Ureter (tissue), 1 donor: ENCODE results near the gene TRIO. TPM values are rescaled to one million over a fixed set of nuclear protein-coding genes. Genes with fewer than 3 reads are reported as not detected.

Experiments used
- DNase-seq: peaks from one replicate; pipeline ENCODE4 v3.0.0-alpha.2; 2020; ENCODE audit warnings: low spot score
- total RNA-seq: library from RNA; stranded (reverse); gene quantifications from one replicate; pipeline ENCODE4 v1.2.4, GENCODE V29; 2023
- donor health status: DM: yes; HTN: yes; CAD: no.

Gene TRIO
- total RNA-seq, 1 donor from 2014 or later: 216 TPM

DNA sequence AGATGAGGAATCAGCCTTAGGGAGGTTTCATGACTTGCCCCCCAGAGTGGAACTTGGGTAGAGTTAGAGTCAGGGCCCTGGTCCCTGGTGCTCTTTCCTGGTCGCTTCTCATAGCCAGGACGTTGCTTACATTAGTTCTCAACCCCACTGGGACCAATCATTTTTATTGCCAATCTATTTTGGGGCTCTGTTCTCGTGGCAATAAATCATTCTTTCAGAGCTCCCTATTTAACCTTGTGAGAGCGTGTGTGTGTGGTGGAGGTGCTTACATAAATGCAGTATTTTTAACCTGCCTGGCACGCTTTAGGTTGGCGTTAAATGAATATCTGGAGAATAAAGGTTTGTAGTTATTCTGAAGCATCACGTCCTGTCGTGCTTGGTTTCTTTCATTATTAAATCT lies 4.1 kb downstream of the TRIO start:
- DNase-seq: no peak

DNA sequence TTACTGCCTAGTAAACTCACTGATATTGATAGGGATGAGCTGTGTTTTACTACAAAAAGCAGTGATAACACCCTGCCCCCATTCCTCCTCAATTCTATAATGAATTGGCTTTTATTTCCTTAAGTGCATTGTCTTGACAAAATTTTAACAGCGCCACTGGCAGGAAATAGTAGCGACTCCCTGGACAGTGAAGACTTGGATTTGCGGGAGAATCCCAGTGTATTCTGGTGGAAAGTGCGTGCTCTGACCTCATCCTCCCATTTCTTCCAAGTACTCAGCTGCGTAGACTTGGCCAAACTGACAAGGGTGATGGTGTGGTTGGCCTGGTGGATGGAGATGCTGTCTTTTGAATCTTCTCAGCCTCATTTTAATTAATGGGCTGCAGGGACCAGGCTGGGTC lies 5.3 kb downstream of the TRIO start:
- DNase-seq: no peak

DNA sequence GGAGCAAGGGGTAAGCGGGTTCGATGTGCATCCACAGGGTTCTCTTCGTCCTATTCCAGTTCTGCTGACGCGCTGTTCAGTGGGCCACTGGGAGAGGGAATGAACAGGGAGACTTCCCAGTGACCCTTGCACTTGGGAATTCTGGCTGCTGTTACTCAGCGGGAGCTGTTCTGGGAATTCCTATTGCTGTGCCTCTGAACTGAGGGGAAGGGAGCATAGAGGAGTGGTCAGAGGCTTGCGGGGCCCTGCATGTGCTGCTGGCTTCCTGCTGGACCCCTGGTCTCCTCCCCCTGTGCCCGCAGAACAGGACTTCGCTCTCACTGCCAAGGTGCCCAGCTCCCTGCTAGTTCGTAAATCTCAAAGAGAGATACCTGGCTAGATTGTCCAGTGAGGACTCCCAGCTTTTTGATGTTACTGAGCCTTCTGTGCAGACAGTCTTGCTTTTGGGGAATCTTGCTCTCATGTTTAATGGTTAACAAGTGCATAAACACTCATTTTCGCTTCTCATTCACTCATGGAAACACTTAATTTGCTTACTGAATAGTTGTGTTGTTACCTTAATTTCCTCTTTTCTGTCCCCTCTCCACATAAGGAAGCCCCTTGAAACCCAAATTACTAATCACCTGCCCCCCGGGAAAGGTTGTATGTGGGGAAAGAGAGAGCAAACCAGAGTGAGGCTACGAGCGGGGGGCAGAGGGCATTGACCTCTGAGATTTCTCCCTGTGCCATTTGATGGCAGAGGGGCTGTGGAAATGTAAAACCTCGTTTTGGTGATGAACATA lies 5.9 kb downstream of the TRIO start:
- DNase-seq: no peak

DNA sequence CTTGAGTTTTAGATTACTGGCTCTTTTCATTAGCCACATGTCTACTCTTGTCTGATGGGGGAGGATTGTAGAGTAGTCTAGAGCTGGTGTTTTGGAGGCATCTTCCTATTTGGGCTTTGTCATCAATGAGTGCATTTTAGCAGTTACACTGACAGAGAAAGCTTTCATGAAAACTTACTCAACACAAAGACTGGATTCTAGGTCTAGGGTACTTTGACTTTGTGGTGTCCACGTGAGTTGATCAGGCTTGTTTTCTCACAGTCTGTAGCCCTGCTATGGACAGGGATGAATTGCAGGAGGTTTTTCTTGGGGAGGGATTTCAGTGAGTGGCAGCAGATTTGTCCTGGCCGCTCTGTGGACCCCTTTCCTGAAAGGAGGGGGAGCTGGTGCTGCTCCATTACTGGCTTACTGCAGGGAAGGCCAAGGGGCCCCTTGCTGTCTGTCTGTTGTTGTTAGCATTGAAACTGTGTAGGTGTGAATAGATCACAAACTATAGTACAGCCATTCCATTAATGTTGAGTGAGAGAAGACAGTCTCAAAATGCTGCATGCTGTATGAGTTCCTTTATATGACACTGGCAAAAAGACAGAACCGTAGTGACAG lies 6.6 kb downstream of the TRIO start:
- no peak for DNase-seq

DNA sequence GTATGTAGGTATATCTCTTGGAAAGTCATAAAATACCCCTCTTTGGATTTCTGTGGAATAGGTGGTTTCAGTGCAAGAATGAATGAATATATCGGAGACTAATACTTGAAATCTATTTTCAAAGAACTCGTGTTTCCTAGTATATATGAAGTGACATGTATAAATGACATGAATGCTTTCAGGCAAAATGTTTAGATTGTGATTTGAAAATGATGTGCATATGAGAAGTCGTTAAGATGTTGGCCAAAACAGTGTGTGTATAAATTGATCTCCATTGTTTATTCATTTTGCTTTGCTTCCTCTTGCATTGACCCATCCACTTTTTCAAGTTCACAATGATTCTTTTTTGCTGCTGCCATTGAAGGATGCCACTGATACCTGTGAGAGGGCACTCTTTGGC lies 8.3 kb downstream of the TRIO start:
- no peak for DNase-seq

DNA sequence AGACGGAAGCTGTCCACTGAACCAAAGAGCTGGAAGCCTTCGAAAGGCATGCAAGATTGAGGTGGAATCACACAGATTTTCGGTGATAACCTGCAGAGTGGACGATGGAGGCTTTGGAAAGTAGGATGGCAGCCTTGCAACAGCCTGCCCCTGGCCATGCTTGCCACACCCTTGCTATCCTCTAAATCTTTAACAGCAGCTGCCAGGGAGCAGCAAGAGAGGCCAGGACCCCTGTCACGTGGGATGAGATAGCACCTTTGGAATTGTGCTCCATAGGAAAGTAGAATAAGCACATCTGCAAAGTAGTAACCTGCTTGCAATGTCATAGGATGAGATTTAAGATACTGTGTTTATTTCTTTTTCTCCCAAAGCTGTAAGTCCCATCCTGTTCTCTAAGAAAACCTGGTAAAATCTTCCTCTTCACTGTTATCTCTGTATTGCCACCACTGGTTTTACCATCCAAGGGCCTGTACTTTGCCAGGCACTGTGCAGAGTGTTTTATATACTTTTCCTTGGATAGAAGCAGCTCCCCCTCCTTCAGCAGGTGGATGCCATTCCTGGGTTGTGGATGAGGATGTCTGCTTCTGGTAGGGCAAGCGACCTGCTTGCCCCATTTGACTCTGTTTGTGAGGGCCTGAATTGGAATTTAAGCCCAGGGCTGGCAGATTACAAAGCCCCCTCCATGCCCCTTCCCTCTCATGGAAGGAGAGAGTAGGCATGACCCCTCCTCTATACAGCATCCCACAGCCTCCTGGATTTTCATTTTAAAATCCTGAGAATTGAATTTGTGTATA lies 10.1 kb downstream of the TRIO start:
- no peak for DNase-seq

DNA sequence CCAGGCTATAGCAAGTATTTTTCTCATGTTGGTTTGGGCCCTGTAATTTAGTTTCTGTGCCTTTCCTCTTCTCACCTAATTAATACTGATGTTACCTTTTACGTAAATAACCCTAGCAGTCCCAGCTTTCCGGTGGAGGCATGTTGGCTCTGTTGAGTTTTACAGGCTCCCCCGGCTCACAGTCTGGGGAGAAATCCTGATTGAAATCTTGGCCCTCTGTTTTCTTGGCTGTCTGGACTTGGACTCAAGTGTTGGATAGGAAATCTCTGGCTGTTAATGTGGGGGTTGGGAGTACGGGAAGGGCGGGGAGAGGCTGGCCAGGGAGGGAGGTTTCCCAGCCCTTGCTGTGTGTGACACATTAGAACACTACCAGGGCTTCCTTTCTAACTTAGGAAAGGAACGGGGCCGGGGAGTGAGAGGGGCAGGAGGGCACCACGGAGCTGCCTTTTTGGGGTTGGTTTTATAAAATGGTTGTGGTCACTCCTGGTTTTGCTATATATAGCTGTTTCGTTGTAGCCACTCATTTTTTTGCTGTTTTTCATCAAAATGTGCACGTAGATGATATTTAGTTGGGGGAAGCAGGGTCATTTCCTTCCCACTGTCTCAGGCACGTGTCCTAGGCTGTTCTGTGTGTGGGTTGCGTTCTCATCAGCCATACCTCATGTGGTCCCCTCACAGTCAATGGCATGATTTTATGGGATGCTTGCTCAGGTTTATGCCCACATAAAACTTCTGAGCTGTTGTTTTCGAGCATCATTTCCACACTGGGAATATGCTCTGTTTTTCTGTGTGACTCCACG lies 11.0 kb downstream of the TRIO start:
- DNase-seq: peak; percentile 70

DNA sequence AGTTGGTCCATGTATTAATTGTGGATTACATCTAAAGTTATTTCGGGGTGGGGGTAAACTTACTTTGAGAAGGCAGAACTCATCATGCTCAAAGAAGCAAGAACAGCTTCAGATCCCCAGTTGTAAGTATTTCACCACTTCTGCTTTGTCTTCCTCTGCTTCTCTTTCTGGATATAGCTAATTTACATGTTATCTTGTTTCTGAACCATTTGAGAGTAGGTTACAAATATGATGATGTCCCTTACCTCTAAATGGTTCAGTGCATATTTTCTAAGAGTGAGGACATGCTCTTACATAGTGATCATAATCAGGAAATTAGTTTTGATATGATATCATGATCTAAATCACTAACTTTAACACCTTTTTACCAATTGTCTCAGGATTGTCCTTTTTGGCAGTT lies 11.9 kb downstream of the TRIO start:
- no peak for DNase-seq

DNA sequence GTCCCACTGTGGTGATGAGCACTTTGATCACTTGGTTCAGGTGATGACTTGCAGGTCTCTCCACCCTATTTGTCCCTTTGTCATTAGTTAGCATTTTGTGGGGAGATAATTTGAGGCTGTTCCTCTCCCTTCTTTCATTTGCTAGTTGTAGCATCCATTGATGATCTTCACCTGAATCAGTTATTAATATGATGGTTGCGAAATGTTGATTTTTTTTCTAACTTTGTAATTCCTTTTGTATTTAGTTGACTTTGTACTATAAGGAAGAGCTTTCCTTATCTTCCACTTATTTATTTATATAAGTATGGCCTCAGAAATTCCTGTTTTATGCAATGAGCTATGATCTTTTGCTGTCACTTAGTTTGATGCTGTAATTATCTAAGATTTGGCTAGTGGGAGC lies 12.6 kb downstream of the TRIO start:
- DNase-seq: no peak

DNA sequence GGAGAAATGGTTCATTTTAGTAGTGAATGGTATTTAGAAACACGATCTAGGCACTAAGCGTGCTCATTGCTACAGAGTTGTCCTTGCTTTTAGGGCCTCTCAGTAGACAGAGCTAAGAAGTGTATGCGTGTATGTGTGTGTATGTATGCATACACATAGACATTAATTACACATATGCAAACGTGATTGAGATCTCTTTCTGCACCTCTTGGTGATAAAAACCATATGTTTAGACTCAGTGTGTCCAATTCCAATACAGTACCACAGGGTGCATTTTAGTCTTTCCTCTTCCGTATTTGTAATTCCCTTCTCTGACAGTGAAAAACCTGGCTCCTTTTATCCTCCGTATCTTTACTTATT lies 13.1 kb downstream of the TRIO start:
- no peak for DNase-seq

DNA sequence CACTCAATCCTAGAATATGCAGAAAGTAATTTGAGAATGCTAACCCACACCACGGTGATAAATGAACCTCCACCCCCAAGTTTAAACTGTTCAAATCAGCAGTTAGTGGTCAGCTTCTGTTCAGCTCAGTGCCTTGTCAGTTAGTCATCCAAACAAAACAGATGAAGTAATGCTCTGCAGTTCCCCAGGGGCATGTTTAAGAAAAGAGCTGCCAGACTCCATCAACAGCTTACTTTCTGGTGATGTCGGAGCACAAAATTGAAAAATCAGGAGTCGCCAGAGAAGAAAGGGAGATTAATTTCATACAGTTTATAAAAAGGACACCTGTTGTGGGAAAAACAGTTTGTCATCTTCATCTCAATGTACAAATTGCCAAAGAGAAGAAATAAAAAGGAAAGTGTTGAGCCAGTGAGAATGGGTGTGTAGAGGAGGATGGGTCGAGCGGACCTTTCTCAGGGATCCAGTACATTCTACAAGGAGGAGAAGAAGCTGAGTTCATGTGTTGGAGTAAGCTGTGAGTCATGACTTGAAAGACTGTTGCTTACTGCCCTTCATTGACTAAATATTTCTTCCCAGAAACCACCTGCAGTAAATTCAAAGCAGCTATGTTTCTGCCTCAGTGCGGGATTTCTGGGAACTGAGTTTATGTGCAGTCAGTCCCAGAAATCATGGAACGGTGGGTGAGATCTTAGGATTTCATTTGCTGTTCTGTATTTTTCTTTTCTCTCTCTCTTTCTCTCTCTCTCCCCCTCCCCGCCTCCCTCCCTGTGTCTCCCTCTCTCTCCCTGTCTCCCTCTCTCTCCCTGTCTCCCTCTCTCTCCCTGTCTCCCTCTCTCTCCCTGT lies 13.7 kb downstream of the TRIO start:
- DNase-seq: no peak

DNA sequence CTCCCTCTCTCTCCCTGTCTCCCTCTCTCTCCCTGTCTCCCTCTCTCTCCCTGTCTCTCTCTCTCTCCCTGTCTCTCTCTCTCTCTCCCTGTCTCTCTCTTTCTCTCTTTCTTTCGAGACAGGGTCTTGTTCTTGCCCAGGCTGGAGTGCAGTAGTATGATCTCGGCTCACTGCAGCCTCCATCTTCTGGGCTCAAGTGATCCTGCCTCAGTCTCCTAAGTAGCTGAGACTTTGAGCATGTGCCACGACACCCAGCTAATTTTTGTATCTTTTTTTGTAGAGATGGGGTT lies 14.3 kb downstream of the TRIO start:
- DNase-seq: no peak

DNA sequence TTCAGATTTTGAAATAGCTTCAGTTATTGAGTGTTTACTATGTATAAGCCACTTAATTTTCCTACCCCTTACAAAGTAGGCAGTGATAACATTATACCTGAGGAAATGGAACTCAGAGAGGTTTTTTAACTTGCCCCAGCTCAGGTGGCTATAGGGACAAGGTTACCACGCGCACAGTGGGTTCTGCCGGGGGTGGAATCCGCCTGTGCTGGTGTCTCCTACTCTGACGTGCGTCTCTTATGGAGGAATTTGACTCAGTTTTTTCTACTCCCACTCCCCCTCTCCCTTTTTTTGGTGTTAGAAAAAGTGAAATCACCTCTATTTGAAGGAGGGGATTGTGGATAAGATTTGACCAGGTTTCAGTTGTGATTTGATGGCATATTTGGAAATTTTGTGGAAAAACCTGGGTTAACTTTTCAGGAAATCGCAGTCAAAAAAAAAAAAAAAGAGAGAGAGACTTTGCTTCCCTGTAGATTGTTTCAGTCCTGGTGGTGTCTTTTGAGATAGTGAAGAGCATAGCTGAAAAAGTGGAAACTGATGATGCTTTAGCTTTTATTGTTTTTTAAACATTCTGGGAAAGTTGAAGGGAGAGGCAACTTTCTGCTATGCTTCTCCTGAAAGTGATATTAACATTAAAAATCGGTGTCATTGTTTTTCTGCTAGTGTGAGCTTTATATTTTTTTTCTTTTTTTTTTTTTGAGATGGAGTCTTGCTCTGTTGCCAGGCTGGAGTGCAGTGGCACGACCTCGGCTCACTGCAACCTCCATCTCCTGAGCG lies 15.9 kb downstream of the TRIO start:
- no peak for DNase-seq

DNA sequence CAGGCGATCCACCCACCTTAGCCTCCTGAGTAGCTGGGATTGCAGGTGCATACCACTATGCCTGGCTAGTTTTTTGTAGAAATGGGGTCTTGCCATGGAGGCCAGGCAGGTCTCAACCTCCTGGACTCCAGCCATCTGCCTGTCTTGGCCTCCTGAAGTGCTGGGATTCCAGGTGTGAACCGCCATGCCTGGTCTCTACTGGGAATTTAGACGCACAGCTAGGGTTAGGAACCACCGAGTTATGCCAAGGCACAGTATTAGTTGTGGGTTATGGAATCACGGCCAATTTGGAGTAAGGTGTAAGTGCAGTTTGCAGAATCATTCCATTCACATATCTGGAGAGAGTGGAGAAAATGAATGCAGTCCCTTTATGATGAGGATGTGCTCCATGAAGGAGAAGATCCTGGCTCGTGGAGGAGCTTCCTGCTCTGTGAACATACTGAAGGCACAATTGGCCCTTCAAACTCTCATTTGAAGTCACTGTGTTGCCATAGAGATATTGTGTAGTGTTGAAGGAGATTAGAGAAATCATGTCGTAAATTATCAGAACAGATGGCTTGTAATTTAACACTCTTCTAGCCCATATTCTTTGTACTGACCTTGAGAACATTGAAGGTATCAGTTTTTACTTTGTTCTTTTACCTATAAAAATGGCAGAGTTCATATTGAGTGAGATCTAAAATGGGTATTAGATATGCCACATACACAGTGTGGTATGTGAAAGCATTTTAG lies 18.8 kb downstream of the TRIO start:
- no peak for DNase-seq

DNA sequence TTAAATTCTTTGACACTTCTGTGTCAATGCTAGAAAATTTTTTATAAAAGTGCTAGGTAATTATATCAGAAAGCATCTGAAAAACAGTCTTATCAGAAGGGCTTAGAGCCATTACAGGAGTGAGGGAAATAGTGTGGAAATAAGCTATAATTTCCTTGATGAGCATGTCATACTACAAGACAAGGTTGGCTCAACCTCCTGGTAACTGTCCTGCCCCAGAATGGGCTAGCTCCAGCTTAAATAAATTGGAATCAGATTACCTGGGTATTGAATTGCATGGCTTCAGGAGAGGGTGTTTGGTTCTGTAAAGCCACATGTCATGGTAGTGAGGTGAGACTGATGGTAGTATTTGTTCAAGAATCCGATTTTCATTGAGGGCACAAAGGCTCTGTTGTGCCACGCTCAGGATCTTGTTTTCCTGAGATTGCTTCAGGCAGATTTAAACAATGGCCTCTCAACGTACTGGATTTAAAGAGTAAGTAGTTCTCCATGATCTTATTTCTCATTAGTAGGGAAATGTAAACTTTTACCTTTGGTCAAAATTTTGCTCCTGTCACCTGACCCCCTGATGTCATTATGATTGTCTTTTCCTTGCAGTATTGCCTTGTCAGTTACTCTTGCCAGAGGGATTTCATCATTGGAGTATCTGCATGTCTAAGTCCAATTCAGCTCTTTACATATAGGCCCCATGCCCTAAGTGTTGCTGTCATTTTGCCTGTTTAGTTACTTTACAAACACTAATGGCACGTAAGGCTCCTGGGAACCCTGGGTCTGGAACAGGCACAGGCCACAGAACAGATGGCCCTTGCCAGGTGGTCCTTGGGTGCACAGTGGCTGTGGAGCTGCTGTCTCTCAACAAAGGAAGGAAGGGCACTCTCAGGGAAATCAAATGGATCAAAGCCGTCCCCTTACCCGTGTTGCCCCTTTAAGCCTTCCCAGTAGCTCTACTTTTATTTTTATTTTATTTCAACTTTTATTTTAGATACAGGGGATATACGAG lies 21.3 kb downstream of the TRIO start:
- no peak for DNase-seq

DNA sequence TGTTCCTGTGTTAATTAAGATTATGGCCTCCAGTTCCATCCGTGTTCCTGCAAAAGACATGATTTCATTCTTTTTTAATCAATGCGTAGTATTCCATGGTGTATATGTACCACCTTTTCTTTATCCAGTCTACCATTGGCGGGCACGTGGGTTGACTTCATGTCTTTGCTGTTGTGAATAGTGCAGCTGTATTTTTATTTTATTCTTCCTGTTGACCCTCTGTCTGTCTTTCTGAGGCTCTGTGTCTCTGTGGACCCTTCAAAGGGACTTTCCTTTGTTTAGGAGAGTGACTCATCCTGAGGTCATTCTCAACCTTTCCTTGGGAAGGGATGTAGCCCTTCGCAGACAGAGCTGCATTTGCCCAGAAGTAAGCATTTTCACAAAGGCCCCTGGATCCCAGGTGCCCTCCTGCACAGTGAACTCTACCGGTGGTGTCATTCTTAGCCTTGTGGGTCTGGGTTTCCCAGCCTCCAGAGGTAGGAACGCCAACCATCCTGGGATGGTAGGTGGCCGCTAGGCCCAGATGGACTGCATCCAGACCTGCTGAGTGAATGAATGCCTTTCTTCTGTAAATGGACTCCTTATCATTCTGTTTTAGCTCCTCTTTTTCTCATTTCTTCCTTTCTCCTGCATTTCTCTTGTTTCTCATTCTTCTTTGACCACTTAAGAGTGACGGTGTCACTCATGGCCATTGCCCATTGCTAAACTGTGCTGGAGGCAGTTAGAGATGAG lies 22.4 kb downstream of the TRIO start:
- no peak for DNase-seq

DNA sequence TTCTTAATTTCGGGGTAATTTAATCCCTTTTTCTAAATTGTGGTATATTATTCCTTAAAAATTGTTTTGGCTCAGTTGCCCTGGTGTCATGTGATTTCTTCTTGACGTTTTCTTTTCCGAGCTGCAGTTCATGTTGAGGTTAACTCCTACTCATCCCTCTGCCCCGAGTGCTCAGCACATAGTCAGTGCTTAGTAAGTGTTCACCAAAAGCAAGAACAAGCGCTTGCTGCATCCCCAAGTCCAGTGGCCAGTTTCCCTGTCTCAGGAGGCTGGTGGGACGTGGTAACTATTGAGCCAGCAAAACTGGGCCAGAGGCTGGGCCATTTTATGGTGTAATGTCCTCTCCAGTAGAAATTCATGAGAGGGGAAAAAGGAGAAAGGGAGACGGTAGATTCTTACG lies 23.3 kb downstream of the TRIO start:
- DNase-seq: no peak

DNA sequence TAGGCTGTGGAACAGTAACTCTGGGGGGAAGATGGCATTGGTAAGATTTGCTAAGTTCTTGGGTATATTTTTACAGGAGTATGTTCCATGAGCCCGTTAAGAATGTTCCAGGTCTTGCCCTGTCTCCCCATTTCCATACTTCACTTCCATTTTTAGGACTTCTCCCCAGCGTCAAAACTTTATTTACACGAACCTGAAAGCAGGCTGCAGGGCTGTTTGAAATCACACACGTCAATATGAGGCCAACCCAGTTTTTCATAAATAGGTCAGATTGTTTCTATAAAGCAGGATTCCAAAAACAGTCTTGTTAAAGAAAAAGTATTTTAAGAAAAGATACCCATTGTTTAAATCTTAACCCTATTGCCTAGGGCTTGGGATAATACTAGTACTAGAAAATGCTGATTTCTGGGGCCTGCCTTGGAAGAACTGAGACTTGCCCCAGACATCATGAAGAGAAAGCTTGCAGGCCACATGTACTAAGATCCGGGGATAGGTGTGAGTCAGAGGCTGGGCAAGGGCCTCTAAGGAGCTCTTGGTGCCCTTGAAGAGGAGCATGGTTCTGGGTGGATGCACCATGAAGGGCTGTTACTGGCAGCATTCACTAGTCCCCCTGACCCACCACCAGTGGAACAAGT lies 24.2 kb downstream of the TRIO start:
- no peak for DNase-seq
